AG10803 (cell line): ENCODE measurements around the gene CELF1.

Source experiments
- DNase-seq: peaks from one replicate; pipeline ENCODE4 v3.0.0; 2010; ENCODE audit warnings: low read depth
- H3K4me3 ChIP-seq: 2 replicates; pipeline ENCODE4 v1.5.1; 2011; ENCODE audit warnings: mild to moderate bottlenecking, low read length, control low read depth
- CTCF ChIP-seq: conservative IDR thresholded peaks from 2 replicates; pipeline ENCODE4 v1.5.1; 2011; ENCODE audit warnings: mild to moderate bottlenecking, low read length, control low read depth, inconsistent platforms

CELF1 gene

GRCh38 chr11:47552566-47553405 lies at the start of gene CELF1:
Gene CELF1, minus strand, starts transcription at chr11:47553132. Its CDS starts 53,609 bp downstream, at chr11:47499523.
- peak; percentile 53 for TF ChIP-seq CTCF
- H3K4me3 ChIP-seq, result peak within 1 kb of the TSS; percentile 98
- DNase-seq, result peak; percentile 87

GRCh38 chr11:47599902-47600301 lies 47.0 kb upstream of the CELF1 start:
- no peak for DNase-seq
- no peak overlapping the region for H3K4me3 ChIP-seq
- no peak for TF ChIP-seq CTCF

- no peak for TF ChIP-seq CTCF
Observed at GRCh38 chr11:47595967-47596366, 43.0 kb upstream of the CELF1 start.

GRCh38 chr11:47595029-47595428 lies 42.1 kb upstream of the CELF1 start:
- H3K4me3 ChIP-seq, result no peak overlapping the region
- no peak for DNase-seq
- no peak for TF ChIP-seq CTCF

More at GRCh38 chr11:47595967-47596366, 43.0 kb upstream of the CELF1 start:
- H3K4me3 ChIP-seq, result no peak overlapping the region
- no peak for DNase-seq

- DNase-seq, result no peak
- no peak for TF ChIP-seq CTCF
- H3K4me3 ChIP-seq, result peak within 1 kb of the TSS; percentile 27
Observed at GRCh38 chr11:47593934-47594855, 41.3 kb upstream of the CELF1 start, which contains the start of gene C1QTNF4. Gene C1QTNF4, minus strand, starts transcription at chr11:47594411. Its CDS starts 3,601 bp downstream, at chr11:47590810.

- DNase-seq, result no peak
- no peak for TF ChIP-seq CTCF
- H3K4me3 ChIP-seq, result no peak overlapping the region
Observed at GRCh38 chr11:47593492-47593933, 40.6 kb upstream of the CELF1 start.
